Keratinocyte (primary cell): ENCODE data around the gene SLF2. TPM values are rescaled to one million over a fixed set of nuclear protein-coding genes. Genes with fewer than 3 reads are reported as not detected.

Experiments
- DNase-seq: peaks from one replicate; pipeline ENCODE4 v3.0.0-alpha.2; 2011; ENCODE audit warnings: low read depth, missing footprints, low spot score
- FAIRE-seq: peaks from 2 replicates; lab custom pipeline; 2011; peaks lifted over from hg19 to GRCh38; lab: Jason Lieb, UNC
- H2AFZ ChIP-seq: 2 replicates; pipeline ENCODE4 v1.6.0; 2012; ENCODE audit warnings: low read length, control low read depth, inconsistent platforms; ENCODE audit not compliant: control insufficient read depth
- H3K27ac ChIP-seq: 2 replicates; pipeline ENCODE4 v1.5.1; 2011; ENCODE audit warnings: low read length; ENCODE audit not compliant: control insufficient read depth, insufficient read depth
- H3K27me3 ChIP-seq: 3 replicates; pipeline ENCODE4 v1.6.0; 2011; ENCODE audit warnings: low read length; ENCODE audit not compliant: control insufficient read depth, insufficient read depth; ENCODE audit errors: extremely low read depth
- H3K36me3 ChIP-seq, 2 experiments: 2 replicates in 1 of 2; 3 replicates in 1 of 2; pipeline ENCODE4 v1.5.1; 2011; ENCODE audit warnings: low read length in 2 of 2, mild to moderate bottlenecking in 1 of 2; ENCODE audit not compliant: control insufficient read depth in 2 of 2, insufficient read depth in 2 of 2; ENCODE audit errors: extremely low read depth in 1 of 2
- H3K4me1 ChIP-seq: 3 replicates; pipeline ENCODE4 v1.5.1; 2011; ENCODE audit warnings: low read length; ENCODE audit not compliant: control insufficient read depth, insufficient read depth; ENCODE audit errors: extremely low read depth
- H3K4me2 ChIP-seq: 3 replicates; pipeline ENCODE4 v1.6.0; 2011; ENCODE audit warnings: low read depth, low read length; ENCODE audit not compliant: control insufficient read depth, insufficient read depth; ENCODE audit errors: extremely low read depth
- H3K4me3 ChIP-seq, 3 experiments: fragments of 200-600 bp in 1 of 3; sonication (generic) in 1 of 3; 2 replicates in 2 of 3; 3 replicates in 1 of 3; pipeline ENCODE4 v1.5.1; 2011 to 2016; ENCODE audit warnings: low read length in 3 of 3, mild to moderate bottlenecking in 3 of 3, control low read depth in 2 of 3, inconsistent platforms in 1 of 3, low read depth in 1 of 3, mixed read lengths in 1 of 3, mixed run types in 1 of 3, moderate library complexity in 1 of 3; ENCODE audit not compliant: control insufficient read depth in 2 of 3, insufficient read depth in 2 of 3; ENCODE audit errors: extremely low read depth in 1 of 3
- H3K79me2 ChIP-seq: 2 replicates; pipeline ENCODE4 v1.6.0; 2012; ENCODE audit warnings: low read length; ENCODE audit not compliant: control insufficient read depth, insufficient read depth
- H3K9ac ChIP-seq: 3 replicates; pipeline ENCODE4 v1.6.0; 2011; ENCODE audit warnings: low read length; ENCODE audit not compliant: control insufficient read depth, insufficient read depth; ENCODE audit errors: extremely low read depth
- H3K9me1 ChIP-seq: 3 replicates; pipeline ENCODE4 v1.6.0; 2011; ENCODE audit warnings: low read length; ENCODE audit not compliant: control insufficient read depth, insufficient read depth; ENCODE audit errors: extremely low read depth
- H3K9me3 ChIP-seq: 2 replicates; pipeline ENCODE4 v1.5.1; 2012; ENCODE audit warnings: low read depth, low read length; ENCODE audit not compliant: control insufficient read depth
- H4K20me1 ChIP-seq: 3 replicates; pipeline ENCODE4 v1.6.0; 2011; ENCODE audit warnings: low read length; ENCODE audit not compliant: control insufficient read depth, insufficient read depth; ENCODE audit errors: extremely low read depth
- CTCF ChIP-seq, 3 experiments: IDR thresholded peaks in 1 of 3; conservative IDR thresholded peaks in 1 of 3; optimal IDR thresholded peaks in 1 of 3; 2 replicates in 2 of 3; 3 replicates in 1 of 3; pipeline versions ENCODE3 to v1.5.1; 2011; ENCODE audit warnings: low read length in 3 of 3, mild to moderate bottlenecking in 3 of 3, moderate library complexity in 2 of 3, control low read depth in 1 of 3, inconsistent platforms in 1 of 3; ENCODE audit not compliant: insufficient read depth in 2 of 3; ENCODE audit errors: extremely low read depth in 1 of 3
- EZH2 ChIP-seq: IDR thresholded peaks from one replicate; pipeline ENCODE4 v1.6.1; 2012; ENCODE audit warnings: inconsistent platforms, mild to moderate bottlenecking, low read length, moderate library complexity
- dilution Hi-C: fragments of 300-500 bp; cut with MboI; formaldehyde crosslinking; loops from one replicate; pipeline ENCODE4 v1.7.0; 2020; ENCODE audit warnings: low sequenced_read_pairs; ENCODE audit not compliant: extremely low pct_ligation_motif_present
- polyA plus RNA-seq, 5 experiments: library from polyadenylated mRNA; depleted of rRNA in 3 of 5; stranded (reverse) in 3 of 5; stranded (forward) in 1 of 5; unstranded in 1 of 5; fragments of >200 nt; gene quantifications; 1 replicate in 1 of 5; 2 replicates in 3 of 5; 3 replicates in 1 of 5; pipeline versions ENCODE4 v1.2.1 to v1.2.3, GENCODE V29; 2011 to 2012; ENCODE audit warnings: missing spikeins in 2 of 5, low read depth in 1 of 5, low replicate concordance in 1 of 5

Gene SLF2
- polyA plus RNA-seq, 1 donor (not counting 4 experiments of a cell fraction or from before 2014, with no cell fraction given), result 7.1 TPM

GRCh38 chr10:100997360-100998182 lies 84.8 kb downstream of the SLF2 start:
- no peaks in the 10 kb centered on the region for H3K27me3 ChIP-seq
- no peak for FAIRE-seq
- H4K20me1 ChIP-seq, result no peaks in the 10 kb centered on the region
- peak overlapping the region; percentile 93 for H3K4me2 ChIP-seq
- H2AFZ ChIP-seq, result peak overlapping the region; percentile 80
- peak overlapping the region; percentile 93 for H3K9ac ChIP-seq
- no peak for DNase-seq
- H3K79me2 ChIP-seq, result peaks cover 22% of the 10 kb centered on the region
- H3K4me1 ChIP-seq, result peaks cover 17% of the 10 kb centered on the region
- TF ChIP-seq CTCF (optimal IDR thresholded peaks at IDR 0.05 in 1 of 3, IDR thresholded peaks at IDR 0.05 in 1 of 3, conservative IDR thresholded peaks at IDR 0.05 in 1 of 3; ENCODE audit: extremely low read depth in 1 of 3, insufficient read depth in 2 of 3, low read length in 3 of 3), result peak; percentile 81 to 99 (median 82)
- TF ChIP-seq EZH2, result no peak
- dilution Hi-C loops, result no loop called here
- H3K4me3 ChIP-seq, result peak overlapping the region; percentile 76 to 90 (median 82)
- peaks cover 9 to 14% of the 10 kb centered on the region in 2 experiments for H3K36me3 ChIP-seq
- H3K9me1 ChIP-seq, result no peaks in the 10 kb centered on the region
- peak overlapping the region; percentile 73 for H3K27ac ChIP-seq
- H3K9me3 ChIP-seq, result no peaks in the 10 kb centered on the region

- peak overlapping the region; percentile 76 to 90 (median 82) for H3K4me3 ChIP-seq
- H3K4me1 ChIP-seq, result peaks cover 17% of the 10 kb centered on the region
- H3K4me2 ChIP-seq, result peak overlapping the region; percentile 93
- H2AFZ ChIP-seq, result peak overlapping the region; percentile 73
- H3K27ac ChIP-seq, result peak overlapping the region; percentile 73
- H3K9me3 ChIP-seq, result no peaks in the 10 kb centered on the region
- peak overlapping the region; percentile 93 for H3K9ac ChIP-seq
- no peaks in the 10 kb centered on the region for H3K9me1 ChIP-seq
- no peaks in the 10 kb centered on the region for H4K20me1 ChIP-seq
- peaks cover 26% of the 10 kb centered on the region for H3K79me2 ChIP-seq
- dilution Hi-C loops, result no loop called here
- TF ChIP-seq CTCF (optimal IDR thresholded peaks at IDR 0.05 in 1 of 3, IDR thresholded peaks at IDR 0.05 in 1 of 3, conservative IDR thresholded peaks at IDR 0.05 in 1 of 3; ENCODE audit: extremely low read depth in 1 of 3, insufficient read depth in 2 of 3, low read length in 3 of 3), result no peak
- no peaks in the 10 kb centered on the region for H3K27me3 ChIP-seq
- H3K36me3 ChIP-seq, result peaks cover 9 to 15% of the 10 kb centered on the region in 2 experiments
- FAIRE-seq, result peak; percentile 29
- peak; percentile 45 for DNase-seq
Measured at GRCh38 chr10:100998183-100998990, 85.6 kb downstream of the SLF2 start.
